Left ventricle myocardium inferior (tissue), 1 donor: ENCODE data around the gene TUBA3C. TPM values are rescaled to one million over a fixed set of nuclear protein-coding genes. Genes with fewer than 3 reads are reported as not detected.

Experiments used
- DNase-seq: peaks from one replicate; pipeline ENCODE4 v3.0.0-alpha.2; 2020
- H3K27ac ChIP-seq: fragments of 200-600 bp; replicated peaks from 2 replicates; pipeline ENCODE4 v1.8.0; 2021
- H3K27me3 ChIP-seq: fragments of 200-600 bp; 2 replicates; pipeline ENCODE4 v1.8.0; 2021; ENCODE audit warnings: low read depth
- H3K36me3 ChIP-seq: fragments of 200-600 bp; 2 replicates; pipeline ENCODE4 v1.8.0; 2021
- H3K4me1 ChIP-seq: fragments of 200-600 bp; 2 replicates; pipeline ENCODE4 v1.8.0; 2021
- H3K4me3 ChIP-seq: fragments of 200-600 bp; 2 replicates; pipeline ENCODE4 v1.8.0; 2021; ENCODE audit warnings: mild to moderate bottlenecking, moderate library complexity
- H3K9me3 ChIP-seq: fragments of 200-600 bp; replicated peaks from 2 replicates; pipeline ENCODE4 v1.8.0; 2021
- intact Hi-C: fragments of 100-400 bp; cut with micrococcal nuclease; formaldehyde crosslinking; loops from one replicate; pipeline ENCODE4 v1.11.0; 2022
- total RNA-seq: library from RNA; stranded (reverse); fragmentation: NEBNext Ultra II Directional; extraction: Animal tissue kit (Norgen Biotek cat#: 25700); gene quantifications from one replicate; pipeline ENCODE4 v1.2.1, GENCODE V29; 2021
- TF ChIP-seq, protein P1 (sequence below): fragments of 200-600 bp; IDR thresholded peaks from 2 replicates; pipeline ENCODE4 v1.8.0; 2021; ENCODE audit warnings: antibody characterized with exemption, mild to moderate bottlenecking, borderline replicate concordance
- donor health status: DM: no; HTN: yes; CAD: no; lungs with severe emphysema.

The TUBA3C gene
- total RNA-seq, 1 donor from 2014 or later, result not detected

DNA sequence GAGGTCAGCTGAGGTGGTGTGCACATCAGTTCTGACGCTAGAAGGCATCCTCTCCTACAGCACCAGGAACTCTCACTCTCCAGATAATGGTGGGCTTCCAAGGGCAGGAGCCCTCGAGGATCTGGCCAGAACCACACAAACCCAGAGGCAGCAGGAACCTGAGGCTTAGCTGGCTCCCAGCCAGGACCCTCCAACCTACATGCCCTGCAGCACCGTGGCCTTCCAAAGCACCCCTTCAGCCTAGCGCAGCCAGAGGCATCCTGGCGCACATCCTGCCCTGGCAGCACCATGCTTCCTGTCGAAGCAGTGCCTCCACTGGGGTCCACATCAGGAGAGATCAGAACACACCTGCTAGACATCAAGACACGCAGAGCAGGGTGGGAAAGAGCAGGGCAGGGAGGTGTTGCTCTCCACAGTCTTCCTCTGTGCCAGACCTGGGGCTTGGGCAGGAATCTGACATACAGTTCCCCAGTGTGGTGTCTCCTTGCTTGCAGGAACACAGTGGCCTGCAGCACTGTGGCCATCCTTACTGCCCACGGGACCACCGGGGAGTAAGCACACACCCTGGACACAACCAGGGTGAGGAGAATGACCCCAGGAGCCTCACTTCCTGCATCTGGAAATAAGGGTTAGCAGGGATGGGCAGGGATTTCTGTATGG lies 21.7 kb downstream of the TUBA3C start:
- H3K9me3 ChIP-seq, result peaks cover 30% of the 10 kb centered on the region
- H3K4me1 ChIP-seq, result no peaks in the 10 kb centered on the region
- no peak overlapping the region for H3K4me3 ChIP-seq
- intact Hi-C loops, result no loop called here
- peaks cover 13% of the 10 kb centered on the region for H3K27me3 ChIP-seq
- H3K27ac ChIP-seq, result no peak overlapping the region
- TF ChIP-seq, protein P1, sequence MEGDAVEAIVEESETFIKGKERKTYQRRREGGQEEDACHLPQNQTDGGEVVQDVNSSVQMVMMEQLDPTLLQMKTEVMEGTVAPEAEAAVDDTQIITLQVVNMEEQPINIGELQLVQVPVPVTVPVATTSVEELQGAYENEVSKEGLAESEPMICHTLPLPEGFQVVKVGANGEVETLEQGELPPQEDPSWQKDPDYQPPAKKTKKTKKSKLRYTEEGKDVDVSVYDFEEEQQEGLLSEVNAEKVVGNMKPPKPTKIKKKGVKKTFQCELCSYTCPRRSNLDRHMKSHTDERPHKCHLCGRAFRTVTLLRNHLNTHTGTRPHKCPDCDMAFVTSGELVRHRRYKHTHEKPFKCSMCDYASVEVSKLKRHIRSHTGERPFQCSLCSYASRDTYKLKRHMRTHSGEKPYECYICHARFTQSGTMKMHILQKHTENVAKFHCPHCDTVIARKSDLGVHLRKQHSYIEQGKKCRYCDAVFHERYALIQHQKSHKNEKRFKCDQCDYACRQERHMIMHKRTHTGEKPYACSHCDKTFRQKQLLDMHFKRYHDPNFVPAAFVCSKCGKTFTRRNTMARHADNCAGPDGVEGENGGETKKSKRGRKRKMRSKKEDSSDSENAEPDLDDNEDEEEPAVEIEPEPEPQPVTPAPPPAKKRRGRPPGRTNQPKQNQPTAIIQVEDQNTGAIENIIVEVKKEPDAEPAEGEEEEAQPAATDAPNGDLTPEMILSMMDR, result no peak
- no peak for DNase-seq
- H3K36me3 ChIP-seq, result no peaks in the 10 kb centered on the region

- Histone ChIP-seq H3K27ac (no peak overlapping the region), H3K4me3 (no peak overlapping the region), H3K4me1 (no peaks in the 10 kb centered on the region), H3K27me3 (peaks cover 8% of the 10 kb centered on the region), H3K36me3 (no peaks in the 10 kb centered on the region), H3K9me3 (peaks cover 23% of the 10 kb centered on the region)
- no peak for DNase-seq
- intact Hi-C loops, result no loop called here
- TF ChIP-seq, protein P1, result no peak
Measured at GRCh38 chr13:19159181-19159580, 22.4 kb downstream of the TUBA3C start.

- intact Hi-C loops, result no loop called here
- peaks cover 17% of the 10 kb centered on the region for H3K9me3 ChIP-seq
- no peaks in the 10 kb centered on the region for H3K36me3 ChIP-seq
- H3K4me1 ChIP-seq, result no peaks in the 10 kb centered on the region
- H3K27ac ChIP-seq, result no peak overlapping the region
- no peak for DNase-seq
- peaks cover 8% of the 10 kb centered on the region for H3K27me3 ChIP-seq
- no peak overlapping the region for H3K4me3 ChIP-seq
- TF ChIP-seq, protein P1, result no peak
Measured at GRCh38 chr13:19158526-19159174, 23.0 kb downstream of the TUBA3C start.

GRCh38 chr13:19158006-19158405 lies 23.6 kb downstream of the TUBA3C start:
- TF ChIP-seq, protein P1, result no peak
- Histone ChIP-seq H3K9me3 (peaks cover 11% of the 10 kb centered on the region), H3K36me3 (no peaks in the 10 kb centered on the region), H3K4me3 (no peak overlapping the region), H3K27ac (no peak overlapping the region), H3K4me1 (no peaks in the 10 kb centered on the region), H3K27me3 (peaks cover 8% of the 10 kb centered on the region)
- intact Hi-C loops, result no loop called here
- DNase-seq, result no peak

DNA sequence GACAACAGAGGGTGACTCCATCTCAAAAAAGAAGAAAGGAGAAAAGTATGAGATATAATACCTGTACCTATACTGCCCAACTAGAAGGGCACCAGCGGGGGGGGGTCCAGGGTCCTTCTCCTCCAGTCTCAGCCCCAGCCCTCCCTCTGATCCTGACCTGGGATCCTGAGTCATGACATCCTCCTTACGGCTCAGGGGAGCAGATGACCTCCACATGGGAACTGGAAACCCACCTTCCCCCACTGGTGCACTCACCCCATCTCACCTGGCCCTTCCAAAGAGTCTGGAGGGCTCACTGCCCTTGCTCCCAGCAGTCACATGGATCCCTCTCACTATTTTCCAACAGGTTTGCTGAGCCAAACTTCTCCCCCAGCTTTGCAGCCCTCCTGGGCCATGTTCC lies 24.2 kb downstream of the TUBA3C start:
- H3K27ac ChIP-seq, result no peak overlapping the region
- no peaks in the 10 kb centered on the region for H3K36me3 ChIP-seq
- H3K9me3 ChIP-seq, result peaks cover 5% of the 10 kb centered on the region
- TF ChIP-seq, protein P1, result no peak
- DNase-seq, result no peak
- H3K4me1 ChIP-seq, result no peaks in the 10 kb centered on the region
- intact Hi-C loops, result no loop called here
- no peak overlapping the region for H3K4me3 ChIP-seq
- peaks cover 8% of the 10 kb centered on the region for H3K27me3 ChIP-seq
